Caki2 (cell line): ENCODE measurements around the gene MT1E. TPM values are rescaled to one million over a fixed set of nuclear protein-coding genes. Genes with fewer than 3 reads are reported as not detected.
"Not testable (repeated sequence)": the region's sequence is repeated elsewhere in the genome, so short reads cannot be mapped to it uniquely, and the experiment has no call there.

Experiments used
- DNase-seq: peaks from one replicate; pipeline ENCODE4 v3.0.0-alpha.2; 2015; ENCODE audit warnings: low read depth
- in situ Hi-C: cut with HindIII; loops from 2 replicates; pipeline ENCODE4 v1.10.0; 2016; ENCODE audit warnings: low sequenced_read_pairs, low pct_unique_long_range_greater_than_20kb, mixed read lengths
- total RNA-seq: library from RNA; depleted of rRNA; stranded (reverse); fragments of >200 nt; shearing (Covaris generic); gene quantifications from 2 replicates; pipeline ENCODE4 v1.2.3, GENCODE V29; 2014; ENCODE audit warnings: low replicate concordance

Gene MT1E
- total RNA-seq, 1 experiment from 2014 or later = not detected

- in situ Hi-C loops = no loop called here
- DNase-seq = no peak
Observed at GRCh38 chr16:56620339-56620897, 5.2 kb upstream of the MT1E start.

- in situ Hi-C loops, DNase-seq: not testable (repeated sequence)
Observed at GRCh38 chr16:56621665-56622445, 3.7 kb upstream of the MT1E start.

GRCh38 chr16:56623184-56623583 is 2.4 kb upstream of the MT1E start:
- DNase-seq, in situ Hi-C loops: not testable (repeated sequence)

- DNase-seq = no peak
- in situ Hi-C loops = no loop called here
Observed at GRCh38 chr16:56623637-56624036, 1.9 kb upstream of the MT1E start.

- in situ Hi-C loops = no loop called here
- DNase-seq = no peak
Observed at GRCh38 chr16:56625943-56626654, 518 bp downstream of the MT1E start.

- in situ Hi-C loops = no loop called here
- no peak for DNase-seq
Observed at GRCh38 chr16:56626685-56627084, 1.1 kb downstream of the MT1E start.

GRCh38 chr16:56628486-56629350 is 3.1 kb downstream of the MT1E start:
- no peak for DNase-seq
- in situ Hi-C loops = no loop called here

- no peak for DNase-seq
- in situ Hi-C loops = no loop called here
Observed at GRCh38 chr16:56629531-56629930, 4.0 kb downstream of the MT1E start.

- no peak for DNase-seq
- in situ Hi-C loops = no loop called here
Observed at GRCh38 chr16:56630134-56630533, 4.6 kb downstream of the MT1E start.

GRCh38 chr16:56631197-56631596 is 5.6 kb downstream of the MT1E start:
- in situ Hi-C loops = no loop called here
- no peak for DNase-seq

- in situ Hi-C loops = no loop called here
- no peak for DNase-seq
Observed at GRCh38 chr16:56631832-56632155, 6.2 kb downstream of the MT1E start.

- no peak for DNase-seq
- in situ Hi-C loops = no loop called here
Observed at GRCh38 chr16:56632156-56632847, 6.7 kb downstream of the MT1E start, which contains the start of gene MT1M. TSS of gene MT1M (plus strand) at chr16:56632659. CDS start at chr16:56632732, 73 bp downstream.

GRCh38 chr16:56632848-56633365 is 7.3 kb downstream of the MT1E start:
- in situ Hi-C loops = no loop called here
- DNase-seq = no peak

- DNase-seq = no peak
- in situ Hi-C loops = no loop called here
Observed at GRCh38 chr16:56633535-56633934, 8.0 kb downstream of the MT1E start.

GRCh38 chr16:56634715-56635440 is 9.3 kb downstream of the MT1E start:
- no peak for DNase-seq
- in situ Hi-C loops = no loop called here

GRCh38 chr16:56635441-56635967 is 9.9 kb downstream of the MT1E start:
- DNase-seq = no peak
- in situ Hi-C loops = no loop called here
